ENCODE results near the gene PLA2R1. TPM values are rescaled to one million over a fixed set of nuclear protein-coding genes. Genes with fewer than 3 reads are reported as not detected.

PLA2R1 gene
- total RNA-seq, 2 experiments from 2014 or later, result not detected

DNA sequence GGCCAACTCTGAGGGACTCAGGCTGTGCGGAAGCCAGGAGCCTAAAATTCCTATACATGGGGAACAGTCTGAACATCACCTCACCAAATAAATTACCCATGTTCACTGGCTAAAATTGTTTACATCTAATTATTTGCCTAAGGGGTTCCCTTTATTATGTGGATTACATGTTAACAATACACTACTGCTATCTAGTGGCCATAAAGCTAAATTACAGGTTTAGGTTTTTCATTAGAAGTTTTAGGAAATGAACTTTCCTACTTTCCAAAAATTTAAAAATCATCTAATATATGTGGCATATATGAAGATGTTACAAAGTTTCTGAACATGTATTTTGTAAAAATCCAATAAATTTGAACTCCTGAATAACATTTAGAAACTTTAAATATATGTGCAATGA, 40.3 kb downstream of the PLA2R1 start:
- Mint-ChIP-seq H3K9me3 (peaks cover 4% of the 10 kb centered on the region), H3K36me3 (no peaks in the 10 kb centered on the region), H3K27me3 (peaks cover 13% of the 10 kb centered on the region), H3K4me3 (no peak overlapping the region), H3K27ac (no peak overlapping the region), H3K4me1 (no peaks in the 10 kb centered on the region)
- no peak for DNase-seq

DNA sequence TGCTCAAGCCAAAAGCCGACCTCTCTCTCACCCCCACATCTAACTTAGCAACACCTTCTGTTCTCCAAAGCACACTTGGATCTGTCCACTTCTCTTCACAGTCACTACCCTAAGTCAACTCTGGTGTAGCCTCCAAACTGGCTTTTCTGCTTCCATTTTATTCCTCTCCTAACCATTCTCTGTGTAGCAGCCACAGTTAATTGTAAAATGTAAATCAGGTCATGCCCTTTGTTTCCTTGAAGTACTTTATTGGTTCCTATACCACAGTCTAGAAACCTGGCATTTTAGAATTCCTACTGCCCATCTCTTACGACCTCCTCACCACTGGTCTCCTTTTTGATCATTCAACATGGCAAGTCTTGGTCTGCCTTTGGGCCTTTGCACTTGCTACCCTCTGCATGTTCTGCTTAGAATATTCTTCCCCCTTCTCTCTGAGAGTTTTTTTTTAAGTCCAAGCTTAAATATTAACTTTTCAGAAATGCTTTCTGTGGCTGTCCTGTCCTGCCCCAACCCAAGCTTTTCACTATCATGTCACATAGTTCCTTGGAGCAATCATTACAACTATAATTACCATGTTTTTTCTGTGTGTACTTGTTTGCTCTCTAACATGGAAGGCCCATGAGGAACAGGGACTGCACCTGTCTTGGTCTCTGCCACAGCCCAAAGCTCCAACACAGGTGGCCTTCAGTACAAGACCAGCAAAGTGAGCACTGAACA, 42.9 kb downstream of the PLA2R1 start:
- Mint-ChIP-seq H3K4me1 (no peaks in the 10 kb centered on the region), H3K36me3 (no peaks in the 10 kb centered on the region), H3K27ac (no peak overlapping the region), H3K9me3 (peaks cover 4% of the 10 kb centered on the region), H3K4me3 (no peak overlapping the region), H3K27me3 (peaks cover 13% of the 10 kb centered on the region)
- DNase-seq, result no peak

DNA sequence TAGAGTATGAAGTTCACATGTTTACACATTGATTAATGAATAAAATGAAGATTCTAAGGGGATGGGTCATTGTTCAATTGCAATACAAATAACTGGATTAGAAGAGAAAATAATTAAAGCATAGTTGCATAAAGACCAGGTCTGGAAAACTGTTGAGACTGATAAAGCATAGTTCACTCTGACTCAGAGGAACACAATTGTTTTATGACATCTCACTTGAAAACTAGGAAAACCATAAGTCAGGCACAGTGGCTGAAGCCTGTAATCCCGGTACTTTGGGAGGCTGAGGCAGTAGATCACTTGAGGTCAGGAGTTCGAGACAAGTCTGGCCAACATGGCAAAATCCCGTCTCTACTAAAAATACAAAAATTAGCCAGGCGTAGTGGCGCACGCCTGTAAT, 46.7 kb downstream of the PLA2R1 start:
- Mint-ChIP-seq H3K27me3 (peaks cover 4% of the 10 kb centered on the region), H3K36me3 (no peaks in the 10 kb centered on the region), H3K4me1 (no peaks in the 10 kb centered on the region), H3K27ac (no peak overlapping the region), H3K4me3 (no peak overlapping the region), H3K9me3 (no peaks in the 10 kb centered on the region)
- no peak for DNase-seq

DNA sequence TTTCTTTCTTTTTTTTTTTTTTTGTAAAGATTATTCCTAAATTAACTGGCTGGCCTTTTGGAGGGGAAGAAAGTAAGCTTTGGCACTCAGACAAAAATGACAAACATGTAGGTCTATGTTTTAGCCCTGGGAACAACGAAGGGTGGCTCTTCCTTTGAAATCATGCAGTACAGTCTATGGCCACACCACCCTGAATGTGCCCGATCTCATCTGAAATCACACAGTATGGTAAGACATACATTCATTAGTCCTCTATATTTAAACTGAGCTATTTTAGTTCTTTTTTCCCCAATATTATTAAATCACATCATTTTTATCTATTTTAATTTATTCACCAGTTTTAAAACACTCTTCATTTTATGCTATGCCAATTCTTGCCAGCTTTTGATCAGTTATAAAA, 48.2 kb downstream of the PLA2R1 start:
- Mint-ChIP-seq H3K9me3 (no peaks in the 10 kb centered on the region), H3K4me1 (no peaks in the 10 kb centered on the region), H3K36me3 (no peaks in the 10 kb centered on the region), H3K27me3 (peaks cover 4% of the 10 kb centered on the region), H3K27ac (no peak overlapping the region), H3K4me3 (no peak overlapping the region)
- no peak for DNase-seq

DNA sequence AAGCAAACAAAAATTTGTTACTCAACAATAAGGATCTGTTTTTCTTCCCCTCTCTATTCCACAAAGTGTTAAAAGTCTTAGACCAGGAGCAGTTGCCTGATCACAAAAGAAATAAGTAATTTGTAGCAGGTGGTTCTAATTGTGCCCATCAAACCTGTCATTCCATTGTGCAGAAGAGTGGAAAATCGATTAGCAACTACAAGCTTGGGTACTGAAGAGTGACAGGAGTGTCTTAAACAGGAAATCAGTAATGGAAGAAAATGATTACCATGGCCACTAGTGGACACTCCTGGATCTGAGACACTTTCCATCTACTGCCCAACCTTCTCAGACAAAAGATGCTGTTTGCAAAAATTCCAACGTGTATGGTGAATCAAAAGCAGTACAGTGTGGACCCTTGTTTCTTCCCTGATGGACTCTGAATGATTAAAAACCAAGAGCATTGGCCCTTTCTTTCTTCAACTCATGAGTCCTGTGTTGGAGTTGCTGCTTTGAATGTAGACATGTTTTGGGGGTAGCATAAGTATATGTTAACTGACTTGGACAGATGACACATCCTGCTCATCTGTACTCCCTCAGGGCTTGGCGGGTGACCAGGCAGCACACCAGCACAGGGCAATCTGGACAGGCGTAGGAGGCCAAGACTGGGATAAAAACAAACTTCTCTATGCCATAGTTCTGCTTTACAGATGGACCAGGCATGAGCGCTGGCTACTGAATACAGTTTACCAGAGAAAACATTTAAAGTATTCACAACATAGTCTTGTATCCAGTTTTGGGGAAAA, 51.9 kb downstream of the PLA2R1 start:
- Mint-ChIP-seq H3K9me3 (no peaks in the 10 kb centered on the region), H3K4me1 (no peaks in the 10 kb centered on the region), H3K36me3 (no peaks in the 10 kb centered on the region), H3K27me3 (peaks cover 7% of the 10 kb centered on the region), H3K27ac (no peak overlapping the region), H3K4me3 (no peak overlapping the region)
- DNase-seq, result no peak

DNA sequence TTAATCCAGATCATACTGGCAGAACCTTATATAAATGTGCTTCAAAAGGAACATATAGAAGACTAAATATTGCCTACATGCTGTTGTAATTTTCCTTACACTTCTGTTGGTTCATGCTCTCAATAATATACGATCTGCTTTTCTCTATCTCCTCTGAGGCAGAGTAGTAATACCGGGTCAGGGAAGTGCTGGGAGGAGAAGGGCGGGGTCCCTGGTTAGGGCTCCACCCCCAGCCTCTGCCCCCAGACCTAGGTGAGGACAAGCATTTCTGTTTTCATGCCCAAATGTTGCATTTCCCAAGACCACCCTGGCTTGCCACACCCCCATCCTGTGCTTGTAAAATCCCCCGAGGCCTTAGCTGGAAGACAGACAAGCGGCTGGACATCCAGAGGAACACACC, 55.3 kb downstream of the PLA2R1 start:
- Mint-ChIP-seq H3K27ac (no peak overlapping the region), H3K4me1 (no peaks in the 10 kb centered on the region)

DNA sequence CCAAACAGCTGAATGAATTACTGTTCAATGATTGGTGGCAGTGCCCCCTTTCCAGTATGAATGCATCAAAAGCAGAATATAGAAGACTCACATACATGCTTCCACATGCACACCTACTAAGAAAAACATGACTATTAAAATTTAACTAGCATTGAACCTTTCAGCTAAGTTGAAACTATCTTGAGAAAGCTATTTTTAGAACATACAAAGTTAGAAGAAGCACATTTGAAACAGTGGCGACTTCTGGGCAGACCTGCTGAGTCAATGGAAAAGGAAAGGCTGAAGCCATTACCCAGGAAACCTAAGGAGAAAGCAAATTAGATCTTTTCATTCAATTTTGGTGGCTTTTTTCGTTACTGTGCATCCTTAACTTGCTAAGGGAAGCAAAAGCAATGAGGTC, 55.9 kb downstream of the PLA2R1 start:
- Mint-ChIP-seq H3K36me3 (no peaks in the 10 kb centered on the region), H3K4me1 (no peaks in the 10 kb centered on the region), H3K4me3 (no peak overlapping the region), H3K27ac (no peak overlapping the region), H3K9me3 (no peaks in the 10 kb centered on the region), H3K27me3 (peaks cover 3% of the 10 kb centered on the region)
- DNase-seq, result no peak

More for the DNA sequence above, 55.3 kb downstream of the PLA2R1 start:
- H3K27me3 Mint-ChIP-seq, result peaks cover 3% of the 10 kb centered on the region
- no peak for DNase-seq
- H3K36me3 Mint-ChIP-seq, result no peaks in the 10 kb centered on the region
- no peak overlapping the region for H3K4me3 Mint-ChIP-seq
- no peaks in the 10 kb centered on the region for H3K9me3 Mint-ChIP-seq

DNA sequence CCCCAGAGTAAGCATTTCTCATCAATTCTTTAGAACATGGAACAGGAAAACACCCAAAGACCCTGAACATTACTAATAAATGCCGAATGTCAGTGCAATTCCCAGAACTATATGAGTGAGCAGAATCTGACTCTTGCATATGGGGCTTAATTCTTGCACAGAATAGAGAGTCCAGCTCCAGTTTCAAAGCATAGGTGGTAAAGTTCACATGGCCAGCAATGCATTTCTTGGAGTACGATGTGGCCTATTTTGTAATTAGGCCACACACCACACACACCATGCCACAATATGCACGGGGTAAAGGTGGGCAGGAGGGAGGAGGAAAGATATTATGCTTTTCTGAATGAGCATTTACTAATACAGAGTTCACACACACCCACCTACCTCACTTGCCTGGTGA, 56.5 kb downstream of the PLA2R1 start:
- Mint-ChIP-seq H3K36me3 (no peaks in the 10 kb centered on the region), H3K9me3 (no peaks in the 10 kb centered on the region), H3K27ac (no peak overlapping the region), H3K27me3 (peaks cover 3% of the 10 kb centered on the region), H3K4me1 (no peaks in the 10 kb centered on the region), H3K4me3 (no peak overlapping the region)
- DNase-seq, result no peak

DNA sequence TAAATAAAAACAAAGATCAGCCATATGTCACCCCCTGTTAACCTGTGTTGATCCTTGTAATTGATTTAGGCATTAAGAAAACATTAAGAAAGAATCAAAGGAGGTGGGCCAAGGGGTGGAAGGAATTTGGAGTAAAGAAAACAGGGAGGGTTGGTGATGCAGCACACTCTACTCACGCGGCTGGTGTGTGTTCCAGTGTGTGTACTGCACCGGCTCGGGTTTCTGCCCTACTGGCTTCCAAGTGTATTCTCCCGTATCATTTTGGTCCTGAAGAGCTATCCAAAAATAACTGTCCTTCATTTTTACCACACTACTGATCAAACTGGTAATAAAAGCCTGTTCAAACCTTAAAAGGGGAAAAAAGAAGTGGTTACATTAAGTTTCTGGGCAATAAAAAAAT, 56.9 kb downstream of the PLA2R1 start:
- no peak for DNase-seq
- no peak overlapping the region for H3K4me3 Mint-ChIP-seq
- H3K36me3 Mint-ChIP-seq, result no peaks in the 10 kb centered on the region
- H3K4me1 Mint-ChIP-seq, result no peaks in the 10 kb centered on the region
- H3K27me3 Mint-ChIP-seq, result peaks cover 3% of the 10 kb centered on the region
- H3K9me3 Mint-ChIP-seq, result peaks cover 2% of the 10 kb centered on the region
- no peak overlapping the region for H3K27ac Mint-ChIP-seq

DNA sequence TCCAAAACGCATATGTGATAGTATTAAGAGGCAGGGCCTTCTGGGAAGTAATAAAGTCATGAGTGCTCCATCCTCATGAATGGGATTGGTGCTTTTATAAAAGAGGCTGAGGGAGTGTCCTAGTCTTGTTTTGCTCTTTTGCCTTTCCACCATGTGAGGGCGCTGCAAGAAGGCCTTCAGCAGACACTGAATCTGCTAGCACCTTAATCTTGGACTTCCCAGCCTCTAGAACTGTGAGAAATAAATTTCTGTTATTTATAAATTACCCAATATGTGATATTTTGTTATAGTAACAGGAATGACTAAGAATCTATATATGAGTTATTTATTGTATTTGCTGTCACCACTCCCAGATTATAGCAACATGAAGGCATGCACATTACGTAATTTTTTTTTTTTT, 63.5 kb downstream of the PLA2R1 start:
- Mint-ChIP-seq H3K9me3 (peaks cover 4% of the 10 kb centered on the region), H3K4me3 (no peak overlapping the region), H3K36me3 (no peaks in the 10 kb centered on the region), H3K4me1 (no peaks in the 10 kb centered on the region), H3K27ac (no peak overlapping the region), H3K27me3 (peaks cover 14% of the 10 kb centered on the region)
- no peak for DNase-seq

DNA sequence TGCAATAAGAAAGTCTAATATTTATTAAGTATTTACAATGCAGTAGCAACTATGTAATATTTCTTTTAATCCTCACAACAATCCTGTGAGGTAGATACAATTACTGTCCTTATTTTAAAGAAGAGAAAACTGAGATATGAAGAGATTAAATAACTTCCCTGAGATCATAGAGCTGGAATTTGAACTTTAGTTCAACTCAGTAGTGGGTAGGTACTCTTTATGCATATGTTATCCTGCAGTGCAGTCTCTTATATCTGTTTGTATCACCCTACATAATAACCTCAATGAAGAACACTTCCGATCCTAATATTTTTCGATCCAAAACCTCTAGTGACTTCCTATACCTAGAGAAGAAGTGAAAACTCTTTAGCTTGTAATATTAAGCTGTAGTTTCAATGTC, 64.2 kb downstream of the PLA2R1 start:
- H3K4me1 Mint-ChIP-seq, result no peaks in the 10 kb centered on the region
- no peak for DNase-seq
- peaks cover 19% of the 10 kb centered on the region for H3K27me3 Mint-ChIP-seq
- H3K9me3 Mint-ChIP-seq, result peaks cover 4% of the 10 kb centered on the region
- no peaks in the 10 kb centered on the region for H3K36me3 Mint-ChIP-seq
- H3K4me3 Mint-ChIP-seq, result no peak overlapping the region
- H3K27ac Mint-ChIP-seq, result no peak overlapping the region

DNA sequence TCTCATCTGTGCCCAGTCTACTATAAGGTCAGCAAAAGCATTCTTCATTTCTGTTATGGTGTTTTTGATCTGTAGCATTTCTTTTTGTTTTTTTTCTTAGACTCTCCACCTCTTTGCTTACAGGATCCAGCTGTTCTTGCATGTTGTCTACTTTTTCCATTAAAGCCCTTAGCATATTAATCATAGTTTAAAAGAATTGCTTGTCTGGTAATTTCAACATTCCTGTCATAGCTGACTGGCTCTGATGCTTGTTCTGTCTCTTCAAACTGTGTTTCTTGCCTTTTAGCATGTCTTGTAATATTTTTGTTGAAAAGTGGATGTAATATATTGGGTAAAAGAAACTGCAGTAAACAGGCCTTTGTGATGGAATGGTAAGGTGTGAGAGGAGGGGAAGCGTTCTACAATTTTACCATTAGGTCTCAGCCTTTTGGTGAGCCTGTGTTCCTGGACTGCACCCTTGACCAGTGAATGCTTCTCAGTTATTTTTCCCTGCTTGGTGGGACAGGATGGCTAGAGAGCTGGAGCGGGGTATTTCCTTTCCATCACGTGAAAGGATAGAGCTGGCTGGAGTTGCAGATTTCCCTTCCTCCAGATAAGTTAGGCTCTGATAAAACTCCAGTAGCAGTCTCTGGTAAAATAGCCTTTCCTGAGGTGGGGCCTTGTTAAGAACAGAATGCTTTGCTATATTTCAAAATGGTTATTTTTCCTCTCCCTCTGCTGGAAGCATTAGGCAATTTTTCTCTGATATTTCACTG, 65.4 kb downstream of the PLA2R1 start:
- Mint-ChIP-seq H3K27me3 (peaks cover 20% of the 10 kb centered on the region), H3K27ac (no peak overlapping the region), H3K36me3 (no peaks in the 10 kb centered on the region), H3K4me3 (no peak overlapping the region), H3K9me3 (peaks cover 4% of the 10 kb centered on the region), H3K4me1 (no peaks in the 10 kb centered on the region)
- DNase-seq, result no peak

DNA sequence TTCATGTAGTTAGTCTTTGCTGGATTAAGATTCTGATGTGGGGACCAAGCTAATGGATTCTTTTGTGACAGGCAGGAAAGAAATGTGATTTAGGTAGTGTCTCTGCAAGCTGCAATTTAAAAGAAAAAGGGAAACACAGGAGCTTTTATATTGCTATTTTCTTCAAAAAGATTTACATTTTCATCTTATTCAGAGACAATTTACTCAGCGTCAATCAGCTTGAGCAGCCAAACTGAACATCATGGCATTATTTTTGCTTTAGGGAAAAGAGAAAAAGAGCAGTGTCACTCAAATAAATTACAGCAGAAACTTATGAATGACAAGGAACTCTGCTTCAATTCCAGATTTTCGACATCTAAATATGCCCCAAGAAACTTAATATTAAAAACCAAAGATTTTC, 67.4 kb downstream of the PLA2R1 start:
- no peaks in the 10 kb centered on the region for H3K36me3 Mint-ChIP-seq
- peaks cover 20% of the 10 kb centered on the region for H3K27me3 Mint-ChIP-seq
- no peak overlapping the region for H3K4me3 Mint-ChIP-seq
- no peak for DNase-seq
- no peak overlapping the region for H3K27ac Mint-ChIP-seq
- no peaks in the 10 kb centered on the region for H3K4me1 Mint-ChIP-seq
- H3K9me3 Mint-ChIP-seq, result no peaks in the 10 kb centered on the region

DNA sequence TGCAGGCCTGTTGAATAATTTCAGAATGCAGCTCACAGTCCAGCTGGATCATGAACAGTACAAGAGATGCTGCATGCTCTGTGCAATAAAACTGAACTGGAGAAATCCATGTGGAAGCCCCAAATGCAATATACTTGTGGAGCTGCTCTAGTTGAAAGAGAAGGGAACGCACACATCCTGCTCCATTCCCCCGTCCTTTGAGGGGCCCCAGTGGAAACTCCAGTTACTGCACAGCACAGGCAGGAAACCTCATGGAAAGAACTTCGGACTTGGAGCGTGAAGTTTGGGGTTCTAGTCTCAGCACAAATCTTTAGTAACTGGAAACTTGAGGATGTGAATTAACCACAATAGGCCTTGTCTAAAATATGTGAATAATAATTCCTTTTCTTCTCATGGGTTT, 73.2 kb downstream of the PLA2R1 start:
- Mint-ChIP-seq H3K4me3 (no peak overlapping the region), H3K36me3 (no peaks in the 10 kb centered on the region), H3K27ac (no peak overlapping the region), H3K27me3 (peaks cover 17% of the 10 kb centered on the region), H3K9me3 (no peaks in the 10 kb centered on the region), H3K4me1 (no peaks in the 10 kb centered on the region)
- DNase-seq, result no peak

DNA sequence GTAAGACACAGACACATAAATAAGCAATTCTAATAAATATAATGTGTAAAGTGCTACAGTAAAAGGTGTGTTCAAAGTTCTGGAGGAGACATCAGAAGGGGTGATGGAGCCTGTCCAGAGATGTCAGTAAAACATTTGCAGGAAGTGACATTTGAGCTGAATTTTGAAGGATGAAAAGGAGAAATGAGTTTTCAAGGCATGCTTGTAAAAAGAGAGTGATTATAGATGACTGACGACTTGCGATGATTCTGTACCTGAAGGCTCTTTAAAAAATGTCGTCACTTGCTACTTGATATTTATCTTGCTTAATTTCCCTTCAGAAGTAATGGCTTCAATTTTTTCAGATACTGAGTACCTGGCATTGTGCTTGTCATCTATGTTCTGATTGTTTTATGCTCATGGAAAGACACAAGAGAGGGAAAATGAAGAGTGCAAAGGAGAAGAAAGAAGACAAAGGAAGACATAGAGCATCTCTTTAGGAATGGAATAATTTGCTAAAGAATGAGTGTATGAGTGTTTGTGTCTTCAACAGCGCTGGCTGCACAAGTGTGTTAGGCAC, 73.9 kb downstream of the PLA2R1 start:
- Mint-ChIP-seq H3K4me3 (no peak overlapping the region), H3K27me3 (peaks cover 12% of the 10 kb centered on the region), H3K36me3 (no peaks in the 10 kb centered on the region), H3K4me1 (no peaks in the 10 kb centered on the region), H3K9me3 (no peaks in the 10 kb centered on the region), H3K27ac (no peak overlapping the region)
- no peak for DNase-seq
